Transverse colon (tissue), 4 donors: ENCODE measurements around the gene AFF1. TPM values are rescaled to one million over a fixed set of nuclear protein-coding genes. Genes with fewer than 3 reads are reported as not detected.

Source experiments
- DNase-seq: peaks from one replicate; pipeline ENCODE4 v3.0.0-alpha.2; 2019
- H3K27ac ChIP-seq, 4 donors: fragments of 200-600 bp; sonication (generic); 2 replicates each; pipeline ENCODE4 v1.5.1; 2016 to 2018; ENCODE audit warnings: inconsistent platforms in 4 of 4
- H3K27me3 ChIP-seq: fragments of 200-600 bp; sonication (generic); 2 replicates; pipeline ENCODE4 v1.5.1; 2017; ENCODE audit warnings: inconsistent platforms
- H3K36me3 ChIP-seq, 4 donors: fragments of 200-600 bp; sonication (generic); 2 replicates each; pipeline ENCODE4 v1.5.1; 2017 to 2019; ENCODE audit warnings: inconsistent platforms in 4 of 4
- H3K4me1 ChIP-seq, 4 donors: fragments of 200-600 bp; sonication (generic); 2 replicates each; pipeline ENCODE4 v1.5.1; 2017 to 2020; ENCODE audit warnings: inconsistent platforms in 4 of 4
- H3K4me3 ChIP-seq, 4 donors: fragments of 200-600 bp; sonication (generic); 1 replicate in 1 of 4; 2 replicates in 3 of 4; pipeline versions ENCODE4 v1.5.1 to v1.6.1; 2017 to 2019; ENCODE audit warnings: inconsistent platforms in 4 of 4
- H3K9me3 ChIP-seq, 2 donors: fragments of 200-600 bp; sonication (generic); 2 replicates each; pipeline ENCODE4 v1.5.1; 2017 to 2019; ENCODE audit warnings: inconsistent platforms in 2 of 2
- CTCF ChIP-seq, 5 experiments: fragments of 200-600 bp in 3 of 5; fragments of 450-650 bp in 2 of 5; sonication (generic) in 3 of 5; IDR thresholded peaks; 1 replicate in 2 of 5; 2 replicates in 3 of 5; pipeline ENCODE4 v1.5.1; 2016 to 2017; ENCODE audit warnings: antibody characterized with exemption in 5 of 5, inconsistent platforms in 3 of 5, mild to moderate bottlenecking in 2 of 5, moderate library complexity in 1 of 5
- EP300 ChIP-seq: sonication (generic); formaldehyde crosslinking; IDR thresholded peaks from one replicate; pipeline ENCODE4 v1.6.1; 2017; ENCODE audit warnings: antibody characterized with exemption, low read depth
- POLR2A ChIP-seq: fragments of 450-650 bp; IDR thresholded peaks from one replicate; pipeline ENCODE4 v1.6.1; 2016; ENCODE audit warnings: antibody characterized with exemption, mild to moderate bottlenecking, moderate library complexity
- POLR2AphosphoS5 ChIP-seq, 3 donors: sonication (generic); formaldehyde crosslinking; IDR thresholded peaks; one replicate each; pipeline ENCODE4 v1.6.1; 2016; ENCODE audit warnings: antibody characterized with exemption in 3 of 3
- WGBS, 2 donors: methylation state at CpG; one replicate each; pipeline ENCODE4 v1.1.5; 2018; ENCODE audit warnings: low coverage in 1 of 2; 5-methylcytosine and 5-hydroxymethylcytosine counted together
- in situ Hi-C, 4 donors: fragments of 200-750 bp; cut with MboI; loops; one replicate each; pipeline versions ENCODE4 v1.15.0 to v1.15.1; 2017; ENCODE audit warnings: low sequenced_read_pairs in 3 of 4, low pct_ligation_motif_present in 1 of 4, low pct_unique_long_range_greater_than_20kb in 1 of 4
- intact Hi-C: fragments of 100-400 bp; cut with DNase I; formaldehyde crosslinking; loops from one replicate; pipeline ENCODE4 v1.15.1; 2023; ENCODE audit warnings: low total_unique reads
- total RNA-seq, 4 donors: library from RNA; depleted of rRNA; stranded (reverse); fragments of >200 nt; gene quantifications; one replicate each; pipeline ENCODE4 v1.1.0, GENCODE V29; 2016

The AFF1 gene
- total RNA-seq, 4 donors from 2014 or later, result 77.1 to 151 (median 97.0) TPM

- in situ Hi-C loops, result no loop called here
- Histone ChIP-seq H3K36me3 (no peaks in the 10 kb centered on the region), H3K4me3 (no peak overlapping the region), H3K27ac (no peak overlapping the region), H3K4me1 (peaks cover 18 to 46% (median 39%) of the 10 kb centered on the region in 4 donors), H3K9me3 (no peaks in the 10 kb centered on the region), H3K27me3 (no peaks in the 10 kb centered on the region)
- TF ChIP-seq POLR2A (no peak), EP300 (no peak), CTCF (IDR thresholded peaks at IDR 0.05) (no peak), POLR2AphosphoS5 (IDR thresholded peaks at IDR 0.05) (no peak)
- WGBS, 2 donors, result 86 to 100% methylated on average over 2 of the region's 2 CpGs
- intact Hi-C loops, result no loop called here
- no peak for DNase-seq
Measured at GRCh38 chr4:86963697-86964096, 28.9 kb downstream of the AFF1 start.

GRCh38 chr4:86965019-86965976, 30.5 kb downstream of the AFF1 start:
- 77 to 88% methylated on average over 2 to 3 of the region's 3 CpGs for WGBS, 2 donors

DNA sequence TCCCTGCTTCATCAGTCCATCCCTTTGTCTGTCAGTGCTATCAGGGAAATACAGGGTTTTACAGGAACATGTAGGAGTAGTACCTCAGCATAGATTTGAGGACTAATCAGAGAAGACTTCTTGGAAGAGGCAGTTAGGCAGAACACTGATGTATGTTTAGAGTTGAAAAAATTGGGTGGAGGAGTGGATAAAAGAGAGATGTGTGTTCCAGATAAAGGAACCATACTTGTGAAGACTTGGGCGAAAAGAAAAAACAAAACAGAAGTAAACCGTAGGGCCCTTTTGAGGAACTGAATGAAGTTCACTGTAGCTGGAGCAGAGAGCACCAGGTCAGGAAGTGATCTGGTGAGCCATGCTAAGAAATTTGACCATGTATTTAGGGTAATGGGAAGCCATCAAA, 32.3 kb downstream of the AFF1 start:
- Histone ChIP-seq H3K36me3 (no peaks in the 10 kb centered on the region), H3K9me3 (no peaks in the 10 kb centered on the region), H3K27me3 (no peaks in the 10 kb centered on the region), H3K4me1 (peaks cover 9 to 36% (median 21%) of the 10 kb centered on the region in 4 donors), H3K4me3 (no peak overlapping the region), H3K27ac (no peak overlapping the region)
- WGBS, 2 donors, result 69 to 92% methylated on average over 2 of the region's 2 CpGs
- TF ChIP-seq CTCF (IDR thresholded peaks at IDR 0.05) (no peak), POLR2A (no peak), POLR2AphosphoS5 (IDR thresholded peaks at IDR 0.05) (no peak), EP300 (no peak)
- DNase-seq, result no peak
- intact Hi-C loops (no loop called here), in situ Hi-C loops (no loop called here)

More at GRCh38 chr4:86965019-86965976, 30.5 kb downstream of the AFF1 start:
- DNase-seq, result no peak
- TF ChIP-seq CTCF (IDR thresholded peaks at IDR 0.05) (no peak), POLR2AphosphoS5 (IDR thresholded peaks at IDR 0.05) (no peak), EP300 (no peak), POLR2A (no peak)
- Histone ChIP-seq H3K9me3 (no peaks in the 10 kb centered on the region), H3K4me1 (peaks cover 8 to 37% (median 27%) of the 10 kb centered on the region in 4 donors), H3K36me3 (no peaks in the 10 kb centered on the region), H3K27me3 (no peaks in the 10 kb centered on the region), H3K4me3 (no peak overlapping the region), H3K27ac (no peak overlapping the region)
- in situ Hi-C loops (no loop called here), intact Hi-C loops (no loop called here)

DNA sequence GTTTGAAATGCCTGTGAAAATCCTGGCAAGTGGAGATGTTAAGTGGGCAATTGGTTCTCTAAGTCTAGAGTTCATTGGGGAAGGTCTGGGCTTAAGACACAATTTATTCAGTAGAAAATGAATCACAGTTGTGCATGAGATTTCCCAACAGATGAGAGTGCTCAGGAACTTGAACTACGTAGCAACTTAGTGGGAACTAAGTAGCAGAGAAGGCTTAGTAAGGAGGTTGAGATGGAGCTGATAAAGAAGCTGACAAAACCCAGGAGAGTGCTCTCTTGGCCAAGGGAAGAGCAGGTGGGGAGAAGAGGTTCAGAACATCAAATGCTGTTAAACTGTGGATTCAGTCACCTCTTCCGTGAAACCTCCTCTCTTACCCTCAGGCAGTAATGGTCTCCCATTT, 33.0 kb downstream of the AFF1 start:
- Histone ChIP-seq H3K9me3 (no peaks in the 10 kb centered on the region), H3K27me3 (no peaks in the 10 kb centered on the region), H3K27ac (no peak overlapping the region), H3K4me1 (peaks cover 9 to 43% (median 24%) of the 10 kb centered on the region in 4 donors), H3K36me3 (no peaks in the 10 kb centered on the region), H3K4me3 (no peak overlapping the region)
- no peak for DNase-seq
- TF ChIP-seq CTCF (IDR thresholded peaks at IDR 0.05) (no peak), EP300 (no peak), POLR2A (no peak), POLR2AphosphoS5 (IDR thresholded peaks at IDR 0.05) (no peak)
- intact Hi-C loops, result no loop called here
- WGBS, 2 donors, result 74 to 85% methylated on average over 2 of the region's 2 CpGs
- in situ Hi-C loops, result no loop called here
